H1 (cell line): ENCODE measurements around the gene CFAP61. TPM values are rescaled to one million over a fixed set of nuclear protein-coding genes. Genes with fewer than 3 reads are reported as not detected.
A peak's percentile ranks its signal among the peaks of the same experiment; 100 is the strongest.

Experiments
- CTCF ChIA-PET: fragments of 300-600 bp; sonication (Branson Sonifier 250); formaldehyde crosslinking; loops from one replicate; lab custom pipeline; 2021; ENCODE audit not compliant: partially characterized antibody; lab: Charles Lee
- POLR2A ChIA-PET: fragments of 300-600 bp; sonication (Branson Sonifier 250); formaldehyde crosslinking; loops from one replicate; lab custom pipeline; 2021; ENCODE audit warnings: inconsistent platforms; ENCODE audit not compliant: partially characterized antibody; lab: Charles Lee
- DNase-seq, 2 experiments: peaks; one replicate each; pipeline versions ENCODE4 v3.0.0 to v3.0.0-alpha.2; 2010 to 2022; ENCODE audit warnings: low spot score in 2 of 2, low read depth in 1 of 2, mixed read lengths in 1 of 2
- FAIRE-seq: peaks from 2 replicates; lab custom pipeline; 2011; peaks lifted over from hg19 to GRCh38; lab: Jason Lieb, UNC
- H2AFZ ChIP-seq: 2 replicates; pipeline ENCODE4 v1.8.1; 2012; ENCODE audit warnings: low read length, inconsistent platforms
- H2AK5ac ChIP-seq: 2 replicates; pipeline ENCODE4 v1.6.1; 2013; ENCODE audit warnings: low read depth, low read length
- H2BK120ac ChIP-seq: replicated peaks from 2 replicates; pipeline ENCODE3; 2013; ENCODE audit warnings: low read depth, low read length, inconsistent platforms
- H2BK12ac ChIP-seq: 2 replicates; pipeline ENCODE4 v1.6.1; 2013; ENCODE audit warnings: low read depth, low read length
- H2BK15ac ChIP-seq: 2 replicates; pipeline ENCODE4 v1.6.1; 2013; ENCODE audit warnings: low read length
- H2BK20ac ChIP-seq: 2 replicates; pipeline ENCODE4 v1.6.1; 2013; ENCODE audit warnings: low read length
- H2BK5ac ChIP-seq: 2 replicates; pipeline ENCODE4 v1.6.1; 2013; ENCODE audit warnings: low read depth, low read length
- H3K14ac ChIP-seq: 2 replicates; pipeline ENCODE4 v1.6.1; 2013; ENCODE audit warnings: inconsistent platforms; ENCODE audit not compliant: insufficient read length
- H3K18ac ChIP-seq: 2 replicates; pipeline ENCODE4 v1.6.1; 2013; ENCODE audit warnings: low read length; ENCODE audit errors: extremely low read depth
- H3K23ac ChIP-seq: 2 replicates; pipeline ENCODE4 v1.6.1; 2013; ENCODE audit warnings: inconsistent platforms; ENCODE audit not compliant: insufficient read length
- H3K23me2 ChIP-seq: 2 replicates; pipeline ENCODE4 v1.6.1; 2013; ENCODE audit warnings: low read depth, low read length
- H3K27ac ChIP-seq: 2 replicates; pipeline ENCODE4 v1.6.1; 2011; ENCODE audit warnings: low read depth, low read length, inconsistent platforms
- H3K27me3 ChIP-seq, 4 experiments: replicated peaks in 1 of 4; 1 replicate in 1 of 4; 2 replicates in 3 of 4; pipeline versions ENCODE4 v1.6.1 to v1.8.1; 2011 to 2013; ENCODE audit warnings: low read length in 3 of 4, mild to moderate bottlenecking in 3 of 4, inconsistent platforms in 2 of 4, mixed read lengths in 2 of 4, moderate library complexity in 1 of 4; ENCODE audit not compliant: control insufficient read depth in 3 of 4, insufficient read depth in 3 of 4; ENCODE audit errors: extremely low read depth in 1 of 4
- H3K36me3 ChIP-seq, 4 experiments: 2 replicates each; pipeline versions ENCODE4 v1.6.1 to v1.8.1; 2011 to 2013; ENCODE audit warnings: mild to moderate bottlenecking in 4 of 4, low read length in 3 of 4, moderate library complexity in 2 of 4, control low read depth in 1 of 4, inconsistent platforms in 1 of 4; ENCODE audit not compliant: insufficient read depth in 4 of 4, control insufficient read depth in 2 of 4
- H3K4ac ChIP-seq: replicated peaks from 2 replicates; pipeline ENCODE3; 2013; ENCODE audit warnings: low read length, low read depth, mixed read lengths, inconsistent platforms; ENCODE audit not compliant: insufficient read length
- H3K4me1 ChIP-seq, 4 experiments: replicated peaks in 1 of 4; 1 replicate in 1 of 4; 2 replicates in 3 of 4; pipeline versions ENCODE4 v1.6.1 to v1.8.1; 2011 to 2013; ENCODE audit warnings: low read length in 3 of 4, inconsistent platforms in 2 of 4, mixed read lengths in 1 of 4; ENCODE audit not compliant: insufficient read depth in 4 of 4, control insufficient read depth in 3 of 4
- H3K4me2 ChIP-seq, 2 experiments: 2 replicates each; pipeline versions ENCODE4 v1.6.1 to v1.8.1; 2011 to 2013; ENCODE audit warnings: low read depth in 2 of 2, low read length in 2 of 2, control low read depth in 1 of 2, inconsistent platforms in 1 of 2, mild to moderate bottlenecking in 1 of 2; ENCODE audit not compliant: insufficient read depth in 1 of 2
- H3K4me3 ChIP-seq, 4 experiments: fragments of 200-600, 300-600 bp in 1 of 4; sonication (generic), shearing (Covaris generic), sonication (Bioruptor Twin) in 1 of 4; 2 replicates each; pipeline versions ENCODE4 v1.5.1 to v1.8.1; 2011 to 2016; ENCODE audit warnings: low read length in 4 of 4, low read depth in 3 of 4, control low read depth in 2 of 4, inconsistent platforms in 2 of 4, mild to moderate bottlenecking in 2 of 4, mixed read lengths in 1 of 4, moderate library complexity in 1 of 4; ENCODE audit not compliant: insufficient read depth in 2 of 4; ENCODE audit errors: extremely low read depth in 1 of 4
- H3K56ac ChIP-seq: replicated peaks from 2 replicates; pipeline ENCODE3; 2013; ENCODE audit warnings: low read depth, mild to moderate bottlenecking, mixed read lengths, low read length, inconsistent platforms; ENCODE audit not compliant: insufficient read length
- H3K79me1 ChIP-seq: 2 replicates; pipeline ENCODE4 v1.6.1; 2013; ENCODE audit warnings: low read depth, low read length, control low read depth
- H3K79me2 ChIP-seq, 2 experiments: 2 replicates each; pipeline versions ENCODE4 v1.6.1 to v1.8.1; 2012 to 2013; ENCODE audit warnings: low read length in 2 of 2, mild to moderate bottlenecking in 2 of 2, inconsistent platforms in 1 of 2; ENCODE audit not compliant: insufficient read depth in 2 of 2, control insufficient read depth in 1 of 2
- H3K9ac ChIP-seq, 4 experiments: replicated peaks in 1 of 4; 1 replicate in 1 of 4; 2 replicates in 3 of 4; pipeline versions ENCODE4 v1.6.1 to v1.8.1; 2011 to 2013; ENCODE audit warnings: low read depth in 3 of 4, low read length in 3 of 4, control low read depth in 2 of 4, mild to moderate bottlenecking in 2 of 4, moderate library complexity in 2 of 4, inconsistent platforms in 1 of 4; ENCODE audit errors: extremely low read depth in 1 of 4
- H3K9me3 ChIP-seq, 2 experiments: 2 replicates each; pipeline versions ENCODE4 v1.6.1 to v1.8.1; 2012 to 2013; ENCODE audit warnings: mild to moderate bottlenecking in 2 of 2, moderate library complexity in 2 of 2, control low read depth in 1 of 2, inconsistent platforms in 1 of 2, low read depth in 1 of 2, low read length in 1 of 2, mixed read lengths in 1 of 2; ENCODE audit not compliant: insufficient read depth in 2 of 2
- H4K20me1 ChIP-seq, 2 experiments: replicated peaks in 1 of 2; 2 replicates each; pipeline versions ENCODE3 to v1.8.1; 2011 to 2013; ENCODE audit warnings: inconsistent platforms in 2 of 2, low read length in 2 of 2, mild to moderate bottlenecking in 1 of 2; ENCODE audit not compliant: insufficient read depth in 2 of 2, control insufficient read depth in 1 of 2
- H4K5ac ChIP-seq: 2 replicates; pipeline ENCODE4 v1.6.1; 2013; ENCODE audit warnings: low read length, low read depth, mixed read lengths, inconsistent platforms; ENCODE audit not compliant: insufficient read length
- H4K8ac ChIP-seq: 2 replicates; pipeline ENCODE4 v1.8.0; 2013; ENCODE audit warnings: mild to moderate bottlenecking, moderate library complexity, low read length, inconsistent platforms; ENCODE audit not compliant: insufficient read depth; ENCODE audit errors: extremely low read depth
- H4K91ac ChIP-seq: replicated peaks from 2 replicates; pipeline ENCODE3; 2013; ENCODE audit warnings: low read length, mixed read lengths, inconsistent platforms; ENCODE audit not compliant: insufficient read length
- CHD2 ChIP-seq: IDR thresholded peaks from 2 replicates; pipeline ENCODE4 v1.6.1; 2012; ENCODE audit warnings: low read length, improper control_type of control experiment
- CREB1 ChIP-seq: IDR thresholded peaks from 2 replicates; pipeline ENCODE4 v1.6.1; 2012; ENCODE audit warnings: inconsistent platforms
- WGBS, 2 experiments: shearing (Covaris generic) in 1 of 2; methylation state at CpG; one replicate each; pipeline versions ENCODE4 v1.1.6 to v1.1.7; 2013 to 2015; ENCODE audit warnings: low lambda C conversion rate in 2 of 2, mixed read lengths in 2 of 2, inconsistent platforms in 1 of 2, low coverage in 1 of 2, missing lambda C conversion rate in 1 of 2; ENCODE audit not compliant: insufficient replicate concordance in 2 of 2, insufficient coverage in 1 of 2, insufficient read length in 1 of 2; ENCODE audit errors: extremely low coverage in 1 of 2, missing lambda C conversion rate in 1 of 2; 5-methylcytosine and 5-hydroxymethylcytosine counted together
- polyA plus RNA-seq, 7 experiments: library from polyadenylated mRNA; depleted of rRNA in 3 of 7; stranded (reverse) in 5 of 7; unstranded in 2 of 7; fragments of >200 nt in 5 of 7; fragments of 200-250 nt in 2 of 7; gene quantifications; 1 replicate in 5 of 7; 2 replicates in 1 of 7; 4 replicates in 1 of 7; pipeline versions ENCODE4 v1.2.1 to v1.2.3, GENCODE V29; 2011 to 2013; ENCODE audit warnings: missing spikeins in 2 of 7, mixed read lengths in 2 of 7
- total RNA-seq: library from RNA; stranded (reverse); fragmentation: NEBNext Ultra II Directional; extraction: Animal tissue kit (Norgen Biotek cat#: 25700); gene quantifications from 2 replicates; pipeline ENCODE4 v1.2.1, GENCODE V29; 2021

The CFAP61 gene
- total and polyA plus RNA-seq, 2 of the 8 experiments (the other 6 are each of a cell fraction or from before 2014, with no cell fraction given) = 0.29 to 0.61 TPM

DNA sequence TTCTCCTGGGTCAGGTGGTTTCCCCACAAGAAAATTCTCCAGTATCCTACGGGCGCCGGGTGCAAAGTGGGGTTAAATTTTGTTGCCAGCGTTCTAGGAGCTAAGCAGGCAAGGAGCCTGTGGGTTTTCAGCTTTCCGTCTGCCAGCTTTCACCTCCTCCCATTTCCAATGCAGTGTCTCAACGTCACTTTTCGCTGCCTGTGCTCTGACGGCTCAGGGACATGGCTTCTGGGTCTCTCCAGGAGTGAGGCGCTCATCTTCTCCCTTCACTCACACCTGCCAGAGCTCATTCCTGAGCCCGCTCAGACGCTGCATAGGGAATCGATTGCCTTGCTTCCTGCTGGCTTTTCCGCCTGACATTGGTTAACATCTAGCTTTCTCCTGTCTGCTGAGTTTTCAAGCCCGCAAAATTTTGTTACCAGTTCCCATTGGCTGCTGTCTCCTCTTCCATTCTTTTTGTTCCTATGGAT is 42.5 kb upstream of the CFAP61 start:
- no peak overlapping the region for H3K4me3 ChIP-seq
- peak overlapping the region in 1 of 2 experiments; percentile 43; a peak in 2 of 4 replicates for H3K4me2 ChIP-seq
- no peak overlapping the region for H4K91ac ChIP-seq
- FAIRE-seq (no peak), DNase-seq (no peak)
- no peaks in the 10 kb centered on the region for H3K27me3 ChIP-seq
- H2AFZ ChIP-seq = peak overlapping the region; percentile 60
- no peaks in the 10 kb centered on the region for H3K79me1 ChIP-seq
- no peak overlapping the region for H4K8ac ChIP-seq
- H2BK5ac ChIP-seq = no peak overlapping the region
- ChIA-PET POLR2A (no interaction called here), CTCF (interaction anchor here (1.0 to 2.6 kb wide), 5 partner anchors 16 to 323 kb away, joined by 3 to 11 read pairs (median 3); no protein-coding TSS in a partner anchor)
- no peak overlapping the region; the same call in 1 of the 2 replicates for H3K18ac ChIP-seq
- H4K5ac ChIP-seq = no peak overlapping the region
- no peak overlapping the region for H2AK5ac ChIP-seq
- H4K20me1 ChIP-seq = no peaks in the 10 kb centered on the region
- H2BK15ac ChIP-seq = no peak overlapping the region
- 49% methylated on average over 14 of the region's 14 CpGs; no CpG with 5 or more reads in 1 of the 2 experiments for WGBS, 2 experiments
- H3K9me3 ChIP-seq = no peaks in the 10 kb centered on the region
- H3K79me2 ChIP-seq = no peaks in the 10 kb centered on the region
- no peak overlapping the region for H3K9ac ChIP-seq
- H3K56ac ChIP-seq = no peak overlapping the region
- H3K14ac ChIP-seq = no peak overlapping the region
- no peak overlapping the region for H3K4ac ChIP-seq
- no peaks in the 10 kb centered on the region for H3K36me3 ChIP-seq
- H3K23ac ChIP-seq = no peak overlapping the region
- no peak overlapping the region for H3K27ac ChIP-seq
- TF ChIP-seq CHD2 = no peak
- TF ChIP-seq CREB1 = peak; percentile 46; the same call in 1 of the 2 replicates
- no peak overlapping the region for H2BK120ac ChIP-seq
- no peaks in the 10 kb centered on the region for H3K23me2 ChIP-seq
- no peak overlapping the region for H2BK20ac ChIP-seq
- H3K4me1 ChIP-seq = no peaks in the 10 kb centered on the region; a peak in 1 of 7 replicates
- H2BK12ac ChIP-seq = no peak overlapping the region
